Tibial nerve (tissue), 4 donors: ENCODE data around the gene NKD1.

Experiments
- EP300 ChIP-seq, 2 donors: sonication (generic); formaldehyde crosslinking; IDR thresholded peaks; one replicate each; pipeline ENCODE4 v1.6.1; 2017; ENCODE audit warnings: antibody characterized with exemption in 2 of 2, mild to moderate bottlenecking in 1 of 2
- POLR2A ChIP-seq, 2 donors: fragments of 450-650 bp; IDR thresholded peaks; one replicate each; pipeline ENCODE4 v1.6.1; 2017; ENCODE audit warnings: antibody characterized with exemption in 2 of 2, mild to moderate bottlenecking in 2 of 2, moderate library complexity in 2 of 2
- TF ChIP-seq, protein P1 (sequence below), 5 experiments: fragments of 200-600 bp in 3 of 5; fragments of 450-650 bp in 2 of 5; sonication (generic) in 3 of 5; IDR thresholded peaks; one replicate each; pipeline ENCODE4 v1.5.1; 2016 to 2019; ENCODE audit warnings: antibody characterized with exemption in 5 of 5, mild to moderate bottlenecking in 3 of 5, moderate library complexity in 2 of 5

DNA sequence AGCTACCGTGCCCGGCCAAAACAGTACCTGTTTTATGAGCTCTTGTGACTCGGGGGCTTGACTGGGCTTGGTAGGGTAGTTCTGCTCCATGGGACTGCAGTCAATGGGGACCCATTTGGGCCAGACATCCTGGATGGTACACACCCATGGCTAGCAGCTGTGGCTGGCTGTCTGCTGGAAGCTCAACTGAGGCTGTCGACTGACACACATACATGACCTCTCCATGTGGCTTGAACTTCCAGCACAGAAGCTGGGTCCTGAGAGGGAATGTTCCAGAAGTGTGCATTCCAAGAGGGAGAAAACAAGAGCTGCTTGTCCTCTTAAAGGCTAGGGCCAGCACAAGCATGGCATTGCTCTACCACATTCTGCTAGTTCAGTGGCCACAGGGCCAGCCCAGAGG is 14.9 kb upstream of the NKD1 start:
- TF ChIP-seq, protein P1, sequence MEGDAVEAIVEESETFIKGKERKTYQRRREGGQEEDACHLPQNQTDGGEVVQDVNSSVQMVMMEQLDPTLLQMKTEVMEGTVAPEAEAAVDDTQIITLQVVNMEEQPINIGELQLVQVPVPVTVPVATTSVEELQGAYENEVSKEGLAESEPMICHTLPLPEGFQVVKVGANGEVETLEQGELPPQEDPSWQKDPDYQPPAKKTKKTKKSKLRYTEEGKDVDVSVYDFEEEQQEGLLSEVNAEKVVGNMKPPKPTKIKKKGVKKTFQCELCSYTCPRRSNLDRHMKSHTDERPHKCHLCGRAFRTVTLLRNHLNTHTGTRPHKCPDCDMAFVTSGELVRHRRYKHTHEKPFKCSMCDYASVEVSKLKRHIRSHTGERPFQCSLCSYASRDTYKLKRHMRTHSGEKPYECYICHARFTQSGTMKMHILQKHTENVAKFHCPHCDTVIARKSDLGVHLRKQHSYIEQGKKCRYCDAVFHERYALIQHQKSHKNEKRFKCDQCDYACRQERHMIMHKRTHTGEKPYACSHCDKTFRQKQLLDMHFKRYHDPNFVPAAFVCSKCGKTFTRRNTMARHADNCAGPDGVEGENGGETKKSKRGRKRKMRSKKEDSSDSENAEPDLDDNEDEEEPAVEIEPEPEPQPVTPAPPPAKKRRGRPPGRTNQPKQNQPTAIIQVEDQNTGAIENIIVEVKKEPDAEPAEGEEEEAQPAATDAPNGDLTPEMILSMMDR (IDR thresholded peaks at IDR 0.05): no peak
- TF ChIP-seq POLR2A (IDR thresholded peaks at IDR 0.05): no peak
- no peak for TF ChIP-seq EP300 (IDR thresholded peaks at IDR 0.05)
